Skeletal muscle satellite cell (primary cell): ENCODE measurements around the gene TFF3.

Experiments used
- H3K27me3 ChIP-seq: 2 replicates; pipeline ENCODE4 v1.7.0; 2013; ENCODE audit warnings: low read length; ENCODE audit not compliant: control insufficient read depth, insufficient read depth
- H3K36me3 ChIP-seq: 2 replicates; pipeline ENCODE4 v1.7.0; 2013; ENCODE audit warnings: mild to moderate bottlenecking, control low read depth, low read length; ENCODE audit not compliant: insufficient read depth
- H3K4me1 ChIP-seq: 2 replicates; pipeline ENCODE4 v1.7.0; 2013; ENCODE audit warnings: low read length; ENCODE audit not compliant: control insufficient read depth, insufficient read depth
- H3K4me2 ChIP-seq: 2 replicates; pipeline ENCODE4 v1.7.0; 2013; ENCODE audit warnings: mild to moderate bottlenecking, low read length
- H3K4me3 ChIP-seq: 2 replicates; pipeline ENCODE4 v1.7.0; 2013; ENCODE audit warnings: low read length
- H3K9ac ChIP-seq: 2 replicates; pipeline ENCODE4 v1.7.0; 2013; ENCODE audit warnings: mild to moderate bottlenecking, low read depth, low read length, moderate library complexity
- H3K9me3 ChIP-seq: replicated peaks from 2 replicates; pipeline ENCODE4 v1.7.0; 2013; ENCODE audit warnings: mild to moderate bottlenecking, control low read depth, low read length

Gene TFF3

DNA sequence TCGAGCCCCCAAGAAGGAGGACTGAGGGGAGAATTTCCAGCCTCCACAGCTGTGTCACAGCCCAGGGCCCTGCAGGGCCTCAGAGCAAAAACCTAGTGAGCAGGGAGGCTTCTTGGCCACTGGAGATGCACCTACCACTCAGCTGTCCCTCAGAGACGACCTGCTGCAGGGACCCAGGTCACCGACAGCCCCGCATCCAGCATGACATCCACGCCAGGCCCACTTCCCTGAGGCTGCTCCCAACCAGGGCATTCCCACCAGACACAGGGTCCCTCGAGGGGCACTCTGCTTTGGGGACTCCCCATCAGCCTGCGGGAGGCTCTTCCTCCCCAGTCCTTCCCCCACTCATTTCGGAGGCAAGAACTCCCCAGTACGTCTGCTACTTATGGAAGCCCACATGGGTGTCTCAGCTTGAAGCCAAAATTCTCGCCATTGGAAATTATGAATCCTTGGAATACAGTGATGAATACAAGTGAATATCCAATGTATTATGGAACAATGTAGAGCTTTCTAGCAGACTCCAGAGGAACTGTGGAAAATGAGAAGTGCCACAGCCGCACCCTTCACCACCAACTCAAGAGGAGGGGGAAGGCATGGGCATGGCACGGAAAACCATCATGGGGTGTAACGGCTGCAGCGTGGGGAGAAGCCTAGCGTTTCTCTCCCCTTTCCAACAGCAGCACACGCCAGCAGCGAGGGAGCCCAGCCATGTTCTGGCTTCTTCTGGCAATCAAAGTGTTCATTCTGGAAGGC is 6.9 kb downstream of the TFF3 start:
- Histone ChIP-seq H3K9ac (no peak overlapping the region), H3K4me3 (no peak overlapping the region), H3K27me3 (peaks cover 38% of the 10 kb centered on the region), H3K36me3 (no peaks in the 10 kb centered on the region), H3K4me2 (no peak overlapping the region), H3K4me1 (no peaks in the 10 kb centered on the region), H3K9me3 (no peaks in the 10 kb centered on the region)

DNA sequence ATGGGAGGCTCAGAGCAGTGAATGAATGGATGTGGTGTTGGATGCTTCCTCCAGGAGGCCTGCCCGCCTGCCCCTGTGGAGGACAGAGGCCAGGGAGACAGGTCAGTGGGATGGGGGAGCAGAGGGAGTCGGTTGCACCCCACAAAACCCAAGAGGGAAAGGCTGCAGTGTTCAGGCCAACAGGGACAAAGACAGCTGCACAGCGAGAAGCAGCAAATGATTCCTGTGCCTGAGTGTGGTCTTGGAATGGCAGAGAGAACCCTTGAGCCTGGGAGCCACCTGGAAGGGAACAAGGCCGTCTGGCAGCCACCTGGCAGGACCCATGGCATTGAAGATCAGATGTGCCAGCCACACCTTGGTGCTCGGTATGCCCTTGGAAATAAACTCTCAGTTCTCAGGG is 8.1 kb downstream of the TFF3 start:
- Histone ChIP-seq H3K9me3 (no peaks in the 10 kb centered on the region), H3K4me3 (no peak overlapping the region), H3K36me3 (no peaks in the 10 kb centered on the region), H3K4me1 (no peaks in the 10 kb centered on the region), H3K4me2 (no peak overlapping the region), H3K27me3 (peaks cover 39% of the 10 kb centered on the region), H3K9ac (no peak overlapping the region)

DNA sequence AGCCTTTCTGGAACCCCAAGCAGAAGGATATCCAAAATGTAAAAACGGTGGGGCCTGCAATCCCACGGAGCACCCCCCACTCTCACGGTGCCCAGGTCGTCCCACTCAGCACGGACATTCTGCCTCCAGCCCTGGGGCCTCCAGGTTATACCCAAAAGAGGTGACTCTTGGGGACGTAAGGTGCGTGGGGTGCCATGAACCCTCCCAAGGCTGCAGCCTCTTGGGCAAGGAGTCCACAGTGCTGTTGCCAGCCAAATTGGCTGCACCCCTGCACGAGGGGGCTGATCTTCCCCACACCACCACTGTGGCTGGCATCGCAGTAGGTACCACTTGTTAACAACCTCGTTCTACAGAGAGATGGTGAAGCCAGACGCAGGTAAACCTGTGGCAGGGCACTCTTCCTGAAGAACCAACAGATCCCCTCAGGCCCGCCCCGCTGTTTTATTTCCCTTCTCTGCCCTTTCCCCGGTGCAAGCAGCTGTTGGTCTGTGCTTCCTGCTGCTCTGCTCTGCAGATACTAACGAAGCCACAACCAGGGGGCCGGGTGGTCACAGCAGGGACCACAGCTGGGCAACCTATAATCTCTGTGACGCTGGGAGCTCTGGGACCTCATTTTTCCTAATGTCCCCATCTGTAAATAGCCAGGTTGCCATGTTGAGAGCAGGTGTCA is 8.7 kb downstream of the TFF3 start:
- Histone ChIP-seq H3K4me2 (no peak overlapping the region), H3K4me1 (no peaks in the 10 kb centered on the region)

DNA sequence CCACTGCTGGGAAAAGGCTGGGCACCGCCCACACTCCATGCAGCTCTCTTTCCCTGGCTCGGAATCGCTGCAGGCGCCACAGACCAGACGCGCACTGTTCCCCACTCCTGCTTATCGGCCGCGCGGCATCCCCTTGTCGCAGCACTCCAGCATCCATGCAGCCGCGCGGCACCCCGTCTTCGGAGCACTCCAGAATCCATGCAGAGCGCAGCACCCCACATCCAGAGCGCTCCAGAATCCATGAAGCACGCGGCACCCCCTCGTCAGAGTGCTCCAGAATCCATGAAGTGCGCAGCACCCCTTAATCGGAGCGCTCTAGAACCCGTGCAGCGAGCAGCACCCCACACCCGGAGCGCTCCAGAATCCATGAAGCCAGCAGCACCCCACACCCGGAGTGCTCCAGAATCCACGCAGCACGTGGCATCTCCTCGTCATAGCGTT is 9.5 kb downstream of the TFF3 start:
- no peak overlapping the region for H3K4me3 ChIP-seq
- H3K4me1 ChIP-seq, result no peaks in the 10 kb centered on the region
- H3K9ac ChIP-seq, result no peak overlapping the region
- H3K27me3 ChIP-seq, result peaks cover 33% of the 10 kb centered on the region
- H3K9me3 ChIP-seq, result no peaks in the 10 kb centered on the region
- H3K4me2 ChIP-seq, result no peak overlapping the region
- H3K36me3 ChIP-seq, result no peaks in the 10 kb centered on the region

More for the DNA sequence above, 8.7 kb downstream of the TFF3 start:
- Histone ChIP-seq H3K9ac (no peak overlapping the region), H3K27me3 (peaks cover 36% of the 10 kb centered on the region), H3K4me3 (no peak overlapping the region), H3K9me3 (no peaks in the 10 kb centered on the region), H3K36me3 (no peaks in the 10 kb centered on the region)

DNA sequence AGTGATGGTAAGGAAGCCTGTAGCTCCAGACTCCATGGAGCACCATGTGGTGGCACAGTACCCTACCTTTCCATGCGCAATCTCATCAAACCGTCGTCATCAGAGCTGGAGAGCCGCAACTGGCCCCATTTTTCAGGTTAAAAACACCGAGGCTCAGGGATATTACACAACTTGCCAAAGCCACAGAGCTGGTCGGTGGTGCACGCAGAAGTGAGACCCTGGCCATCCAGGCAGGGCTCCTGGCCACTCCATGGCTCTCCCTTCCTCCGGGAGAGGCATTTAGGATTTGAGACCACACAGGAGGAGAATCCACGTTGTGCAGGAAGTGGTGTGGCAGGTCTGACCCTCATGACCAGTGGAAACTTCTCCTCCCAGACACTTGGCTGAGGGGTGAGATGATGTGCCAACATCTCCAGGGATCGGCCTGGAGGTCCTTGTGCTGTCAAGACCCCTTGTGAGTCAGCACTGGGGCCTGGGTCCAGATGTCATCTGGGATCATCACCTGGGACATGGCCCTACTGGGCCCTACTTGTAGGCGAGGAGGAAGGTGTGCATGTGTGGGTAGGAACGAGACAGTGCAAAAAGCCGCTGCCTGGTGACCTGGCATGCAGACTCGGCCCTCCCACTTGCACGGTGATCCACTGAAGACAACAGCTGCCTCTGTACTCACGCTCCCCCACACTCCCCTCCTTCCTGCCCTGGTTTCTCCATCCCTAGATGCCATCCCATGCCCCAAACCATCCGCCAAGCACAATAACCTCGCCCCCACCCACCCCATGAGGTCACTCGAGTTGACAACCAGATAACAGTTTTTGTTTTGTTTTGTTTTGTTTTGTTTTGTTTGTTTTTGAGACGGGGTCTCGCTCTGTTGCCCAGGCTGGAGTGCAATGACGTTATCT is 10.4 kb downstream of the TFF3 start:
- H3K9me3 ChIP-seq, result no peaks in the 10 kb centered on the region
- H3K4me1 ChIP-seq, result no peaks in the 10 kb centered on the region
- H3K4me2 ChIP-seq, result no peak overlapping the region
- no peak overlapping the region for H3K9ac ChIP-seq
- no peaks in the 10 kb centered on the region for H3K36me3 ChIP-seq
- no peak overlapping the region for H3K4me3 ChIP-seq
- peaks cover 25% of the 10 kb centered on the region for H3K27me3 ChIP-seq

DNA sequence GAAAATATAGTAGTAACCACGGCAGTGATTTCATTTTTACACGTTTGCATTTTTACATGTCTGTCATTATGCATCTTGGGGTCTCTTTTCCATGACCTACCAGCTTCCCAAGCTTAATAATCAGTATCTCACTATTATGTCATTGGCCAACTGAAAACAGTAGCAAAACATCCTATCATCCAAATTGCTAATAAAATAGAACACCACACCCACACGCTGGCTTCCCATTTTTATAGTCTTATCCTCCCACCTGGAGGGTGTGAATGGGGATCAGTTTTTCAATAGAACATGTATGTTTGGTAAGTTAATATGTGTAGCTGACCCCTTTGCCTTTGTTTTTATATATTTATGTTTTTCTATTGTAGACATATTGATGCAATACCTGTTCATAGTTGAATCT is 11.8 kb downstream of the TFF3 start:
- Histone ChIP-seq H3K4me2 (no peak overlapping the region), H3K27me3 (peaks cover 21% of the 10 kb centered on the region), H3K9ac (no peak overlapping the region), H3K4me1 (no peaks in the 10 kb centered on the region), H3K9me3 (no peaks in the 10 kb centered on the region), H3K36me3 (no peaks in the 10 kb centered on the region), H3K4me3 (no peak overlapping the region)

DNA sequence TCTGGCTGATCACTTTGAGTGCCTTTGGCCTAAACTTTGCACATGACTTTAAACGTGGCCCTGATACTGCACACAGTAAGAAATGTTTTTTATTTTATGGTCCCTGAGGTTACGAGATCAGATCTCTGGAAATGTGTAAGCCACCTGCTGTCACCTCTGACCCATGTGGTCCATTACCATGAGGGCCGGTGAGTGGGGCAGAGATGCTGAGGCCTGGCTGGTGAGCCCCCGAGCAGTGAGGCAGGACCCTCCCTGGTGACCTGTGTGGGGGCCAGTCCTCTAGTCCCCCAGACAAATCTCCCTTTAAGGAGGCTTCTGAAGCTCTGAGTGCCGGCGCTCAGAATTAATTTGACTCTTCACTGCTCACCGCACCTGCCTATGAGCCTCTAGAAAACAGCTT is 12.4 kb downstream of the TFF3 start:
- Histone ChIP-seq H3K36me3 (no peaks in the 10 kb centered on the region), H3K4me2 (no peak overlapping the region), H3K9ac (no peak overlapping the region), H3K4me3 (no peak overlapping the region), H3K27me3 (peaks cover 24% of the 10 kb centered on the region), H3K4me1 (no peaks in the 10 kb centered on the region), H3K9me3 (no peaks in the 10 kb centered on the region)

DNA sequence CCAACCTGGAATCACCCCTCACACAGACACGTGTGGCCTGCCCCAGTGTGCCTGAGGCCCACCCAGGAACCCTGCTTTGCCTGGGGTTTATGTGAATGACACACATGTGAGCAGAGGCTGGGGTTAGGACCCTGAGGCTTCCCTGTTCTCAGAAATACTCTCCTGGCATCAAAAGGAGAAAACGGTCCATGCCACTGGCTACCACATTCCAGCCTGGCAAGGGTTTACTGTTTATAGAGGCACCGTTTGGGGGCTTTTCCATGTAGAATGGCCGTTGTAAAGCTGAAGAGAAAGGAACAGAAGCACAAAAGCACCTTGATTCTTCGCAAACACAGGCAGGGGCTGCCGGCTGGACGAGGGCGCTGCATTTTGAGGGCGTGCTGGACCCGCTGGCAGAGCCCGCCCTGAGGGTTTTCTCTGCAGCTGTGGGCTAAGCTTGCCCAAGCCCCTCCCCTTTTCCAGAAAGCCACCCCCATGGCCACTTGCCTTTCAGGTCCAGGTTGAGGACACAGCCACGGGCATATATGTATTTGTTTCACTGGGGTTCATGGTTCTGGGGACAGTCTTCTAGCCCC is 13.0 kb downstream of the TFF3 start:
- H3K4me2 ChIP-seq, result no peak overlapping the region

DNA sequence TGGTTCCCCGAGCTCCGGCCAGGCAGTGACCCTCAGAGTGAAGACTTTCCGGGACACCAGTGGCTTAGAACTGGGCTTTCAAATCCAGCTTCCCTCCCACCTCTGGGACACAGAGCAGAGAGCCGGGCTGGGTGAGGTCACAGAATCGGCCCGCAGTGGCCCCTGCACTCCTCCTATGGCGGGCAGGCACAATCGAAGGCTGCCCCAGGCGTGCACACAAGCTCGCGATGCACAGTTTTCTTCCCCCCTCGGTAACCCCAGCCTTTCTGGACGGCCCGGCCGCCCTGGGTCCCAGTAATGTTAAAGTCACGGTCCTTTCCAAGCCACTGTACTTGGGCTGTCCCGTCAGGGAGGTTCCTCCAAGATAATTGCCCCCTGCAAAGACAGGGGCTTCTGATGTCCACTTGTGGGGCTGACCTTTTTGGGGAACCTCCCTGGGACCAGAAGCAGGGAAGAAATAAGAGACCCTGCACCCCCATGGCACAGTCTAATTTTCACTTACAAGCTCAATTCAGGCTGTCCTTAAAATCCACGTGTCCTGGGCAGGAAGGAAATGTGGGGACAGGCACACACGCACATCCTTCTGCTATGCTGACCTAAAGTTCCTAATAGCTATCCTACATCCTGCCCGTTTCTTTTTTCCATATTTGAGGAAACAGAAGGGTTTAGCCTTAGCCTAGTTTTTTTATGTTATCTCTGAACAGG is 13.7 kb downstream of the TFF3 start:
- Histone ChIP-seq H3K9me3 (no peaks in the 10 kb centered on the region), H3K9ac (no peak overlapping the region)

More for the DNA sequence above, 13.0 kb downstream of the TFF3 start:
- Histone ChIP-seq H3K27me3 (peaks cover 24% of the 10 kb centered on the region), H3K36me3 (no peaks in the 10 kb centered on the region), H3K4me1 (no peaks in the 10 kb centered on the region), H3K4me3 (no peak overlapping the region), H3K9me3 (no peaks in the 10 kb centered on the region), H3K9ac (no peak overlapping the region)

DNA sequence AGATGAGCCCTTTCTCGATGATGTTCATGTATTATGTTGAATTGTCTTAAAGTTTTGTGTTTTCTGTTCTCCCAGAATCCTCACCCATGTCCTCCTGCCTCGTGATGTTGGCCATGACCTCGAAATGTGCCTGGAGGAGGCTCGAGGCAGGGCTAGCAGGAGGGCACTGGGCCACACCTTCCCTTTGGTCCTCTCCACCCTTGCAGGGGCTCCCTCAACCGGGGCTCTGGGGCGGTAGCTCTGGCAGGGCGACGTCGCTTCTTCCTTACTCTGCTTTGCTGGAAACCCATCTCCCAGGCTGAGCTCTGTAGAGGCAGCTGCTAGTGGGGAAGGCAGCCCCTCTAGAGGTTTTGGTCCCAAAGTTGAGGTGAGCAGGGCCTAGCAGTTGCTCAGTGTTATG is 14.3 kb downstream of the TFF3 start:
- no peaks in the 10 kb centered on the region for H3K9me3 ChIP-seq
- H3K9ac ChIP-seq, result no peak overlapping the region
- H3K36me3 ChIP-seq, result no peaks in the 10 kb centered on the region
- H3K4me2 ChIP-seq, result no peak overlapping the region
- H3K4me3 ChIP-seq, result no peak overlapping the region
- H3K4me1 ChIP-seq, result no peaks in the 10 kb centered on the region
- peaks cover 21% of the 10 kb centered on the region for H3K27me3 ChIP-seq

More for the DNA sequence above, 13.7 kb downstream of the TFF3 start:
- H3K4me1 ChIP-seq, result no peaks in the 10 kb centered on the region
- no peak overlapping the region for H3K4me3 ChIP-seq
- H3K4me2 ChIP-seq, result no peak overlapping the region
- H3K36me3 ChIP-seq, result no peaks in the 10 kb centered on the region
- H3K27me3 ChIP-seq, result peaks cover 21% of the 10 kb centered on the region
